ENCODE results near the gene LRRC10B.

Gene LRRC10B

GRCh38 chr11:61510166-61510919, 1.8 kb downstream of the LRRC10B start:
- ChIA-PET CTCF (interaction anchor here (0.8 to 8.4 kb wide), 11 partner anchors 9 to 95 kb away, joined by 3 to 107 read pairs (median 3); a partner anchor contains a TSS), POLR2A (no interaction called here)
- TF ChIP-seq CTCF (IDR thresholded peaks at IDR 0.05; ENCODE audit: insufficient read depth, low read length, missing control alignments) = no peak
- DNase-seq (ENCODE audit: low read depth, low spot score) = no peak
- H3K4me3 ChIP-seq (ENCODE audit: low read depth, low read length) = no peak overlapping the region

GRCh38 chr11:61510974-61511373, 2.4 kb downstream of the LRRC10B start:
- H3K4me3 ChIP-seq (ENCODE audit: low read depth, low read length) = no peak overlapping the region
- CTCF ChIA-PET = interaction anchor here (1.0 to 8.9 kb wide), 6 partner anchors 8 to 127 kb away, joined by 3 to 215 read pairs (median 42); a partner anchor contains a TSS

GRCh38 chr11:61511383-61511782, 2.8 kb downstream of the LRRC10B start:
- no peak overlapping the region for H3K4me3 ChIP-seq (ENCODE audit: low read depth, low read length)
- ChIA-PET CTCF (interaction anchor here (0.8 to 8.9 kb wide), 7 partner anchors 10 to 127 kb away, joined by 3 to 215 read pairs (median 4); a partner anchor contains a TSS), POLR2A (no interaction called here)
- no peak for TF ChIP-seq CTCF (IDR thresholded peaks at IDR 0.05; ENCODE audit: insufficient read depth, low read length, missing control alignments)
- no peak for DNase-seq (ENCODE audit: low read depth, low spot score)

More at GRCh38 chr11:61510974-61511373, 2.4 kb downstream of the LRRC10B start:
- no peak for TF ChIP-seq CTCF (IDR thresholded peaks at IDR 0.05; ENCODE audit: insufficient read depth, low read length, missing control alignments)
- no peak for DNase-seq (ENCODE audit: low read depth, low spot score)
- POLR2A ChIA-PET = no interaction called here

GRCh38 chr11:61512435-61512834, 3.9 kb downstream of the LRRC10B start:
- no peak overlapping the region for H3K4me3 ChIP-seq (ENCODE audit: low read depth, low read length)
- no peak for TF ChIP-seq CTCF (IDR thresholded peaks at IDR 0.05; ENCODE audit: insufficient read depth, low read length, missing control alignments)
- POLR2A ChIA-PET = no interaction called here
- DNase-seq (ENCODE audit: low read depth, low spot score) = no peak
- CTCF ChIA-PET = interaction anchor here (0.7 to 8.9 kb wide), 7 partner anchors 9 to 126 kb away, joined by 3 to 215 read pairs (median 4); a partner anchor contains a TSS

GRCh38 chr11:61513143-61513765, 4.7 kb downstream of the LRRC10B start:
- POLR2A ChIA-PET = no interaction called here

More at GRCh38 chr11:61513143-61513765, 4.7 kb downstream of the LRRC10B start:
- CTCF ChIA-PET = interaction anchor here (0.6 to 8.9 kb wide), 7 partner anchors 8 to 126 kb away, joined by 3 to 215 read pairs (median 6); a partner anchor contains a TSS
- TF ChIP-seq CTCF (IDR thresholded peaks at IDR 0.05; ENCODE audit: insufficient read depth, low read length, missing control alignments) = no peak
- H3K4me3 ChIP-seq (ENCODE audit: low read depth, low read length) = no peak overlapping the region
- no peak for DNase-seq (ENCODE audit: low read depth, low spot score)
